Kidney capillary endothelial cell (primary cell): ENCODE measurements around the gene RIOK1.
A peak's percentile ranks its signal among the peaks of the same experiment; 100 is the strongest.

Experiments used
- DNase-seq: peaks from one replicate; pipeline ENCODE4 v3.0.0-alpha.2; 2018; ENCODE audit warnings: low spot score

Gene RIOK1

DNA sequence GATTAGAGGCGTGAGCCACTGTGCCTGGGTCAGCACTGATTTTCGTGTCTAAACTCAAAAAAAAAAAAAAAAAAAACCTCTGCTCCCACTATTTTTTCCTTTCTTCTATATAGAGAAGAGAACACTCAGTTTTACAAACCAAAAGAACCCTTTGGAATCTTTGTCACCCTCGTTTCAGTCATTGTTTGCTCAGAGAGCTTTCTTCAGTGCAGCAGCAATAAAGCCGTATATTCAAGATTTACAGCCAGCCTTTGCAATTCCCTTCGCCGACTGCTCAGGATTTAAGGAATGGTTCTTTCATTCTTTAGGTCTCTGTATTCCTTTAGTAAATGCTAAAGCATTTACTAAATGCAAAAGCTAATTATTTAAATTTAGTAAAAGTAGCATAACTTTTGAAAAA lies 20.1 kb downstream of the RIOK1 start:
- DNase-seq = no peak

DNA sequence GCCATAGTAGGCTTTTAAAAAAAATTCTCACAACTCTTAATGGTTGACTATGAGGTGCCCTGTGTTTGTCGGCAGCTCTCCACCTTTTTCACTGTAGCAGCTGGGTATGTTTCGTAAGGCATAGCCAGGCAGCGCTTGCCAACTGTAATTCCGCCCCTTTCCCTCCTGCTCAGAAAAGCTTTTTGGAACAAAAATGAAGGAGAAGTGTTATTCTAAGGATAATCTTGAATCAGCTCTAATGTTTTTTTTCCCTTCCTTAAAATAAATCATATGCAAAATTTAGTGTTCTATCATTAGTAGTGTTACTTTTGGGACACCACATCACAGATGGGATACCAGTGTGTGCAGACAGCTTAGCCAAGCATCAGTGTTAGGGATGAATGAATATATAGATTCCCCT lies 21.2 kb downstream of the RIOK1 start:
- no peak for DNase-seq

DNA sequence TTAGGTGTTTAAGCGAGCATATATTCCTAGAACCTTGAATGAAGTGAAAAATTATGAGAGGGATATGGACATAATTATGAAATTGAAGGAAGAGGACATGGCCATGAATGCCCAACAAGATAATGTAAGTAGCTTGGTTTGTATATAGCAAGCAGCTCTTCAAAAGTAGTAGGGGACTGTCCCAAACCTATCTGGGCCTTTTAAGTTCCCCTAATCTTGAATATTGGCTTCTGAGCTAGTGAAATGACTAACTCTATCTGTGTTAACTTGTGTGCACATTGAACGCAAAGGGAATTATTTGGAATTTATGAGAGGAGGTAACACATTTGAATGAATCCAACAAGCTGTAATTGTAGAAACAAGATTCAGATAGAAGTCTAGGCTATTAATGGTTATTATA lies 21.7 kb downstream of the RIOK1 start:
- DNase-seq = no peak

DNA sequence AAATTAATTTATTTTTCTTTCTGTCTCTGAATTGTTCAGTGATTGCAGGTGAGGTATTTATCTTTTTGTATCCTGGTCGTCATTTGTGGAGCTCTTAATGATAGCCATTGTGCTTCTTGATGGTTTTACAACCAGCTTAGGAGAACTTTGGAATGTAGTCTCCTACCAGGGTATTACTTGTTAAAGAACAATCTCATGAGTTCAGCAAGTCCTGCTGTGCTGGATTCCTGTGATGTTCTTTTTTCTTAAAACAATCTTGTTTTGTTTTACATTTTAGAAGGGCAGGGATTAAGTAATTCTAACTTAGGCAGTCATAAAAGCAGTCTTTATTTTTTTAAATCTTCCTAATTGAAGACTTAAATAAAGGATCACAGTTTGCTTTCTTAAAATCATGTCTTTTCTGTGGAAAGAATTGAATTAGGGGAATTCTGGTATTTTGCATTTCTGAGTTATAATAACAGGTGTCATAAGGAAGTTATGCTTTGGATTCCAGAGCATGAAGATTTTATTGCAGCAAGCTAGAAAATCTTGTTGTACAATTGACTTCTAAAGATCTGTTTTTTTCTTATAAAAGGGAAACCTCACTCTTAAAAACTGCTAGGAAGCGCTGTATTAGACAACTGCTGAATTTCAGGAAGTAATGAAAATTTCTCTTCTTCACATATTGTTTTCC lies 23.7 kb downstream of the RIOK1 start:
- DNase-seq = no peak

DNA sequence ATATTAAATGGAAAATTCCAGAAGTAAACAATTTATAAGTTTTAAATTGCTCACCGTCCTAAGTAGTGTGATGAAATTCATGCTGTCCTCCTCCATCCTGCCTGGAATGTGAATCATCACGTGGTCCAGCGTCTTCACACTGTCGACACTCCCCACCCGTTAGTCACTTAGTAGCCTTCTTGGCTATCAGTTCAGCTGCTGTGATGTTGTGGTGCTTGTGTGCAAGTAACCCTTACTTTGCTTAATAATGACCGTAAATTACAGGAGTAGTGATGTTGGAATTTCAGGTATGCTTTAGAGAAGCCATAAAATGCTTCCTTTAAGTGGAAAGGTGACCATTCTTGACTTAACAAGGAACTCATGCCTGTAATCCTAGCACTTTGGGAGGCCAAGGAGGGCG lies 25.2 kb downstream of the RIOK1 start:
- no peak for DNase-seq

DNA sequence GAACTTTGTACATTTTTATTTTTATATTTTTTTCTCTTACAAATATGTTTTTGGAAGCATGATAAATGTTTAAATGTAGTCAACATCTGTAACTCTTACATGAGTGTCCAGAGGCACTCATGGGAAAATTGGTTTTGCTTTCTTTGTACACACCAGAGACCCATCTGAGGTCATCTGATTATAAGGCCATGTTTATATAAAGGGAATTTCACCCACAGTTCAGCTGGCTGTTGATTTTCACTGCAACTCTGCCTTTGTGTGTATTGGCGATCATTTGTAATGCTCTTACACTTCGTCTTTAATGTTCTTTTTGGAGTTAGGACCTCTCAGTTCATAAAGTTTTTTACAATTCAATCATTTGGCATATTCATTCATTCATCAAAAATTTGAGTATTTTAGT lies 28.1 kb downstream of the RIOK1 start:
- no peak for DNase-seq

DNA sequence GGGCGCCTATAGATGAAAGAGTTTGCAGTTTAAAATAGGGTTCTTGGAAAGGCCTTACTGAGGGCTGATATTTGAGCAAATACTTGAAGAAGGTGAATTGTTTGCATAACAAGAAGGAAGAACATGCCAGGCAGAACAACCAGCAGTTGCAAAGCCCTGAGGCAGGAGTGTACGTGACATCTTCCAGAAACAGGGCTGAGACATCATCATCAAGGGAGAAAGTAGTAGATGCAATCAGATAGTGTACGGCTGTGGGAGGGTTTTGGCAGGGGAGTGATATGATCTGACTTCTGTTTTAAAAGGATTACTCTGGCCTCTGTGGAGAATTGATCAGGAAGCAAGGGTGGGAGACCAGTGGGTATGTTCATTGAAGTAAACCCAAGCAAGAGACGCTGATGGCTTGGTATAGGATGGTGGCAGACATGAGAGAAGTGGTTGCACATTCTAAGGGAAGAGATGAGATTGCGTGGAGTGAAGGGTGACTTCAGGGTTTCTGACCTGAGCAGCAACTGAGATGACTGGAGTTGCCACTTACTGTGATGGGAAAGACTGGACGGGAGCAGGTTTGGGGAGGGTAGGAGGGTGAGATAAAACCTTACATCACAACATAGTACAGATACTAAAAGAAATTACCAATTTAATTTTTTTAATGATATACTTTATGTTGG lies 28.8 kb downstream of the RIOK1 start:
- no peak for DNase-seq

DNA sequence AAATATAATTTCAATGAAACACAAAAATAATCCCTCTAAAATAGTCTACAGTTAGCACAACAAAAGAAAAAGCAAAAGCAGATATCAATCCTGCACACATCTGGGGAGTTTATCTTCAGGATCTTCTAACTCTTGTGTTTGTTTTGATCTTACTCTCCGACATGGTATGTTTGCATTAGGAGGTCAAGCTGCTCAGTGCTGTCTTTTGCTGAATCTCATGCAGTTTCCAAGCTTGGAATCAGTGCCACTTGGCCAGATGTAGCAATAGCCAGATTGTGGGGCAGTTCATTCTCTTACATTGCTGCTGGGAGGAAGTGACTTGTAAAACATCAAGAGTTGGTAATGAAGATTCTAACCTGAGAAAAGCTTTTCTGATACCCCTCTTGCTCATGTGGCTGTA lies 29.5 kb downstream of the RIOK1 start:
- no peak for DNase-seq

DNA sequence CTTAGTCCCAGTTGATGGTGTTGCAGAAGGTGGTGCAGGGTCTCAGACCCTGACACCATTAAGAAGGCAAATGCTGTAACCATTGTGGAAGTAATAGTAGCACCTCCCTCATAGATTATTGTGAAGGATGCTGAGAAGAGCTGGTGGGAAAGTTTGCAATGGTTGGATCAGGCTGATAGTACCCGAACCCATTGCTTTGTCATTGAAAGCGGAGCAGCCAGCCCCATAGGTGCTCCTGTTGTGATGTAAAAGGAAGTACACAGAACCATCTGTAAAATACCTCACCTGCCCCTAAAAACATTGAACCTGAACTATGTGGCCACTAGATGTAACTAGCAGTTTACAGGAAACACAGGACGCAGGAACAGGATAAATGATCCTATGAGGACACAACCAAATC lies 31.5 kb downstream of the RIOK1 start:
- DNase-seq = no peak

DNA sequence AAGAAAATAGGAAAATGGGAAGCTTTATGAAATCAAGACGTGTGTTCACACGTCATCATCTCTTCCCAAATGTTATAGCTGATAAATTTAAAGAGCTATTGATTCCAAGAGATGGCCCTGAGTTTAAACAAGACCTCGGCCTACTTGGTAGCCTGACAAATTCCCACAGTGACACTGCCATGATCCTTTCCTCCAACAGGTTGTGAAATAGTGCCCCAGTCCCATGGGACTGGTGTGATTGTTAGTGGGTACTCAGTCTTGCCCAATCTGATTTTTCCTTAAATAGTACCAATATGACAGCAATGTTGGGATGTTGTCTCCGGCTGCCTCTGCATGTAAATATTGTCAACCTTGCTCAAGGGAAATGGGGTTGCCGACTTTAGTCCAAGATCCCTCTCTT lies 34.5 kb downstream of the RIOK1 start:
- DNase-seq = no peak

DNA sequence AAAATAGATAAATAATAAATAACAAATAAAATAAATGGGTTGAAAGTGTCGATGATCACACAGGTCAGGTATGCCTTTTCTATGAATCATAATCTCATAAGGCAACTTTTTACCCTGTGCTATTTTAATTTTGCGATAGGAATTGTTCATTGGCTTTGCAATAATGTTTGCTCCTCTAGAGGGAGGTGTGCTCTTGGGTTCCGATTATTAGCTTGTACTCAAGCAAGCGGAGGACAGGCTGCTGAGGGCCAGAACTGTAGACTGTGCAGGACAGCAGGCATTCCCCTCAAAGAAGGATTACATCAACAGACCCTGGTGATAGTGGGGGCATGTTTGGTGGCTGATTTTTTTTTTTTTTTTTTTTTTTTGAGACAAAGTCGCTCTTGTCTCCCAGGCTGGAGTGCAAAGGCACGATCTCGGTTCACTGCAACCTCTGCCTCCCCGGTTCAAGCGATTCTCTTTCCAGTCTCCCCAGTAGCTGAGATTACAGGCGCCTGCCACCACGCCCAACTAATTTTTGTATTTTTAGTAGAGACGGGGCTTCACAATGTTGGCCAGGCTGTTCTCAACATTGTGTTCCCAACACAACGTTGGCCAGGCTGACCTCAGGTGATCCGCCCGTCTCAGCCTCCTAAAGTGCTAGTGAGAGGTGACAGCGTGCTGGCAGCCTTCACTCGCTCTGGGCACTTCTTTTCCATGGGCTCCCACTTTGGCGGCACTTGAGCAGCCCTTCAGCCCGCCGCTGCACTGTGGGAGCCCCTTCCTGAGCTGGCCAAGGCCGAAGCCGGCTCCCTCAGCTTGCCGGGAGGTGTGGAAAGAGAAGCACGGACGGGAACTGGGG lies 35.6 kb downstream of the RIOK1 start:
- DNase-seq = no peak

DNA sequence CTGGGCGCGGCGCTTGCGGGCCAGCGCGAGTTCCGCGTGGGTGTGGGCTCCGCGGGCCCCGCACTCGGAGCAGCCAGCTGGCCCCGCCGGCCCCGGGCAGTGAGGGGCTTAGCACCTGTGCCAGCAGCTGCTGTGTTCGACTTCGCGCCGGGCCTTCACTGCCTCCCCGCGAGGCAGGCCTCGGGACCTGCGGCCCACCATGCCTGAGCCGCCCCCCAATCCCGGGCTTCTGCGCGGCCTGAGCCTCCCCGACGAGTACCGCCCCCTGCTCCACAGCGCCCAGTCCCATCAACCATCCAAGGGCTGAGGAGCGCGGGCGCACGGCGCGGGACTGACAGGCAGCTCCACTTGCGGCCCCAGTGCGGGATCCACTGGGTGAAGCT lies 36.2 kb downstream of the RIOK1 start:
- no peak for DNase-seq

DNA sequence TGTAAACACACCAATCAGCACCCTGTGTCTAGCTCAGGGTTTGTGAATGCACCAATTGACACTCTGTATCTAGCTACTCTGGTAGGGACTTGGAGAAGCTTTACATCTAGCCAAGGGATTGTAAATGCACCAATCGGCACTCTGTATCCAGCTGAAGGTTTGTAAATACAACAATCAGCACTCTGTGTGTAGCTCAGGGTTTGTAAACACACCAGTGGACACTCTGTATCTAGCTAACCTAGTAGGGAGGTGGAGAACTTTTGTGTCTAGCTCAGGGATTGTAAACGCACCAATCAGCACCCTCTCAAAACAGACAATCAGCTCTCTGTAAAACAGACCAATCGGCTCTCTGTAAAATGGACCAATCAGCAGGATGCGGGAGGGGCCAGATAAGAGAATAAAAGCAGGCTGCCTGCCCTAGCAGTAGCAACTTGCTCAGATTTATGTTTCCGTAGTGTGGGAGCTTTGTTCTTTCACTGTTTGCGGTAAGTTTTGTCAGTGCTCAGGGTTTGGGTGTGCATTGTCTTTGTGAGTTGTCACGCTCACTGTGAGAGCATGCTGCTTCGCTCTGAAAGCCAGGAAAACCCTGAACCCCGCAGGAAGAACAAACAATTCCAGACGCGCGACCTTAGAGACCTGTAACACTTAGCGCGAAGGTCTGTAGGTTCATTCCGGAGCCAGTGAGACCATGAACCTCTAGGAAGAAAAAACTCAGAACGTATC lies 37.0 kb downstream of the RIOK1 start:
- peak; percentile 23 for DNase-seq

DNA sequence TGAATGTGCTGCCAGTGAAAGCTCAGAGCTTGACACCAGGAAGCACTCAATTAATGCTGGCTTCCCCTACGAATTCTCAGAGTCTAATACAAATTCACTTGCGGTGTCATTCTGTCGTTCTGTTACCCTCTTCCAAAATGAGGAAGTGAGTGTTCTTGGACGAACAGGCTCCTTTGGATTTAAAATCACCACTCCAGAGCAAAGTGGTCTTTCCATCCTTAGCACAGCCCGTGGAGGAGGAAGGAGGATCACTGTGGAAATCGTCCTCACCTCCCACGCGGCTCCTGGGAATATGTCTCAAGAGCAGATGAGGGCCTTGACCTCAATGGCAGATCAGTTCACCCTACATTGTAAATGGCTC lies 41.7 kb downstream of the RIOK1 start:
- DNase-seq = no peak

DNA sequence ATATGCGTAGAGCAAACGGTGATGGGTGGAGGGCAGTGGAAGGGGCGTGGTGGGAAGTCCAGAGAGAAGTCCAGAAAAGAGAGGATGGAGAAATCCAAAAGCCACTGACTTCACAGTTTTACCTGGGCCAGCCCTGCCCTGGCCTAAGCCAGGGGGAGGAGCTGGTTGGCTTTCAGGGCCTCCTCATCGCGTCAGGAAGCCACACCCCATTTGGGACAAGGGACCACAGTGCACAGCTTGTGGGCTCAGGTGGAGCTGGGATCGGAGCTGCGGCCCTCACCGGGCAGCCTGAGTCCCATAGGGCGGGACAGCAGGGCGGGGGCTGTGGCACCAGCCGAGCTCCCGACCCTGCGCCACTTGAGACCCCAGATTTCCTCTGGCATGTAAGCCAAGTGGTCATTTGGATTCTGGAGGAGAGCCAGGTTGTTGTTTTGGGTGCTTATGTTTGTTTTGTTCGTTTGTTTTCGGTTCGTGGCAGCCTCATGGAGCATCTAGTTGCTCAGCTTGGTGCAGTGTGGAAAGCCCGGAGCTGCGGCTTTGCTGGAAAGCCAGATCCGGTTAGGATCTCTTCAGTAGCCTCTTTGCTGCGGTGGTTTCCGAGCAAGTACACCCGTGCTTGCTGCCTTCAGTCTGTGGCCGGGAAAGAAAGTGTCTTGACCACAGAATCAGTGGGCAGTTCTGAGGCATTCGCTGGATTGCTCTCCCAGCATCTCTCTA lies 42.2 kb downstream of the RIOK1 start:
- no peak for DNase-seq

DNA sequence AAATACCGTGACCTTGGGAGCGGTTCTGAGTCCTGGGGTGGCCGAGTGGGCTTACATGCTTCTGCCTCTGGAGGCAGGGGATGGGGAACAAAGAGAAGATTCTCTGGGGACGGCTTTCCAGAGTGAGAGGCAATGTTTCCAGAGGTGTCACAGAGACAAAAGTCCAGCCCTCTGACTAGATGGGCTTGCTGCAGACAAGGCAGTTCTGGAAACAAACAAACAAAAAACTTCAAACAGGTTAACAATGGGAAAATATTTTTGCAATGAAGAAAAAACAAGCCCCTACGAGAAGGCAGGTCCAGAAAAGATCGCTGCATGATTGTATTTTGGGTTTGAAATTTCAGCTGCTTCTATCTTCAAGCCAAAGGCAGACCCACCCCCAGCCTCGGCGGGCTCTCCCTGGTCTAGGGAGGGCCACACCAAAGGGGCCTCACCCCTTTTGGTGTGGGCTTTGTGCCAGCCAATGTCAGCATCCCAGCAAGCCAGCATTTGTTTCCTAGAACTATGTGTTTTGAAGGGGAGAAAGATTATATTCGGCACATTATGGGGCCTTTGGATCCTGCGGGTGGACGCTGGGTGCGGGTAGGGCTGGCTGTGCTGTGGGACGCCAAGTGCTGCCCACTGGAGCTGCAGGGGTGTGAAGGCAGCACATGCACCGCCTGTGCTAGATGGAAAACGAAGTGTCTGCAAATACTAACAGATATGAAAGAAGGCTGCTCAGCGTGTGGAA lies 42.9 kb downstream of the RIOK1 start:
- DNase-seq = no peak

DNA sequence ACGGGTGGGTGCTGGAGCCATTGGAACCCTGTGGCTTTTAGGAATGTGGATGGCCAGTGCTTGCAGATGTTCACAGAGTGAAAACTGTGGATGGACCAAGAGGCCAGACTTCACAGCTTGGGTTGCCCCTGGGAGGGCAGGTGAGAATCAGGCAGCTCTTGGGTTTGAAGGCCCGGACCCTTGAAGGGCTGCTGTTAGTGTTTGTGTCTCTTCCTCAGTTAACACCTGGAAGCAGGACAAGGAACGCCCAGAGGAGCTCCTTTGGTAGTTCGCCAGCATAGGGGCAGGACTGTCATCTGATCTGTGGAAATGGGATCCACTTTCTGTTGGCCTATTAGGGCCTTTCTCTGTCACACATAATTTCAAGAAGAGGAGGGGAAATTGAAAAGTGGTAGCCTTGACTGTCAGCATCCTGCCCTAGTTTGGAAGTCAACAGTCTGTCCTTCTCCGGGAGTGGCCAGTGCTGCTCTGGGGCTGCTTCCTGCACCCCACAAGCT lies 43.6 kb downstream of the RIOK1 start:
- DNase-seq = no peak

DNA sequence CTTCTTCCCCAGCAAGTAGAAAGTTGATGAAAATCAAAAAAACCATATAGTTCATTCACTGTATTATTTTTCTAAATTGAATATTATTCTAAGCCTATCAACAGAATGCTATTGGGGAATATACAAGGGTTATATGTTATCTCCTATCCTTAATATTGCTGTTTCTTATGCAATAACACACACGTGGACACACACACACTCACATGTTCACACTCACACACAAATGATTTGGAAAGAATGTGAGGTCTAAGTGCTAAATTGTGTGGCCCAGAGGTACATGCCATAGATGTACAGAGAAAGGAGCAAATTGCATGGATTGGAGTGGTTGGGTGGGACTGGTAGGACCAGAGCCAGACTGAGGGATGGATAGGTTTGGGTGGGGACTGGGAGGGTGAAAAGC lies 45.1 kb downstream of the RIOK1 start:
- DNase-seq = no peak

DNA sequence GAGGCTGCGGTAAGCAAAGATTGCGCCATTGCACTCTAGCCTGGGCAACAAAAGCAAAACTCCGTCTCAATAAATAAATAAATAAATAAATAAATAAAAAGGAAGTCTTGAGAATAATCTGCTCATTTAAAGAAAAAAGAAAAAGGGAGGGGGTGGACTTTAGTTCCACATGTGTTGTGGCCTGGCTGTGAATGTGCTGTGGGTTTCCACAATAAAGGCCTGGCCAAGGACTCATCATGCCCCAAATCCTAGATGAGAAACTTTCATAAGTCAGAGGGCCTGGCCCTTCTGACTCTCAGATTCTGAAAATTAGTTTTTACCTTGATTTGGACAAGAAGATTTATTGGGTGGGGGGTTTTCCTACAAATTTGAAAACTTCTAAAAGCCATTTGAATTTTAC lies 48.4 kb downstream of the RIOK1 start:
- DNase-seq = no peak

DNA sequence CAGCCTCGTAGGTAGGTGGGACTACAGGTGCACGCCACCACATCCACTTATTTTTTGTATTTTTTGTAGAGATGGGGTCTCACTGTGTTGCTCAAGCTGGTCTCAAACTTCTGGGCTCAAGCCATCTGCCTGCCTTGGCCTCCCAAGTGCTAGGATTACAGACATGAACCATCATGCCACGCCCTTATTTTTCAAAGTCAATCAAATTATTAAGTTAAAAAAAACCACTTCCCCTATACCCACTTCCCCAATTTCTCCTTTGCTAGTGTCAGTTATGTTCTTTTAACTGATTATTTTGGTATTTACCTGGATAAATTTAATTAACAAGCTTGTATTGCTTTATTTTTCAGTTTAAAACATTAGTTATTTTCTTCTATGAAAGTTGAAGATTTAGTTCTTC lies 49.6 kb downstream of the RIOK1 start:
- no peak for DNase-seq

DNA sequence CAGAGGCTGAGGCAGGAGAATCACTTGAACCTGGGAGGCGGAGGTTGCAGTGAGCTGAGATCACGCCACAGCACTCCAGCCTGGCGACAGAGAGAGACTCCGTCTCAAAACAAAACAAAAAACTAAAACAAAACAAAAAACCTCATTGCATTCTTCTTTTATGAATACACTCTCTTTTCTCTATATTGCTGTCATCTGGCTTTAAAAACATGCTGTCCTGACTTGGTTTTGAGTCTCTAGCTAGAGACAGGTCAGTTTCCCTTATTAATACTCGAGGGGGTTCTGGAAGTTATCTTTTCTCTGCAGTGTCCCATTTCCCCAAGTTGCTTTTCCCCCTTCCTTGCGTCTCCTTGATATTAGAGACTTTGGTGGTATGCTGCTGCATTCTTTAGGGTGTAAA lies 50.9 kb downstream of the RIOK1 start:
- no peak for DNase-seq
